GM21367 (cell line): Measurements from ENCODE around the gene PIK3C2G.
"Not testable (repeated sequence)": the region's sequence is repeated elsewhere in the genome, so short reads cannot be mapped to it uniquely, and the experiment has no call there.

Experiments
- ATAC-seq: cut with Tn5 transposase; IDR thresholded peaks from one replicate; pipeline ENCODE4 v1.9.1; 2021; ENCODE audit not compliant: unreplicated experiment

PIK3C2G gene

DNA sequence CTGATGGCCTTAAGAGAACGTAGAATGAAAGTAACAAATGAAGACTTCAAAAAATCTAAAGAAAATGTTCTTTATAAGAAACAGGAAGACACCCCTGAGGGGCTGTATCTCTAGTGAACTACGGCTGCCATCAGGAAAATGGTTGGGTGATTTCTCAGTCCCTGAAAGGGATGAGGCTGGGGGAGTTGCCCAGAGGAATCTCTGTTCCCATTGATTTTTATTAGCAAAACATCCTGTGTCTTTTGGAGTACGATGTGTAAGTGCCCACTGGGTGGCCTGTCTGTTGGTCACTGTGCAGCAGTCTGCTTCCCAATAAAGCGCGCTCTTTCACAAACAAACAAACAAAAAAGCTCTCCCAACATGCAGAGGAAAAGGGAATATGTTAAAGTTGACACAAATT is 432.7 kb downstream of the PIK3C2G start:
- ATAC-seq, result not testable (repeated sequence)

DNA sequence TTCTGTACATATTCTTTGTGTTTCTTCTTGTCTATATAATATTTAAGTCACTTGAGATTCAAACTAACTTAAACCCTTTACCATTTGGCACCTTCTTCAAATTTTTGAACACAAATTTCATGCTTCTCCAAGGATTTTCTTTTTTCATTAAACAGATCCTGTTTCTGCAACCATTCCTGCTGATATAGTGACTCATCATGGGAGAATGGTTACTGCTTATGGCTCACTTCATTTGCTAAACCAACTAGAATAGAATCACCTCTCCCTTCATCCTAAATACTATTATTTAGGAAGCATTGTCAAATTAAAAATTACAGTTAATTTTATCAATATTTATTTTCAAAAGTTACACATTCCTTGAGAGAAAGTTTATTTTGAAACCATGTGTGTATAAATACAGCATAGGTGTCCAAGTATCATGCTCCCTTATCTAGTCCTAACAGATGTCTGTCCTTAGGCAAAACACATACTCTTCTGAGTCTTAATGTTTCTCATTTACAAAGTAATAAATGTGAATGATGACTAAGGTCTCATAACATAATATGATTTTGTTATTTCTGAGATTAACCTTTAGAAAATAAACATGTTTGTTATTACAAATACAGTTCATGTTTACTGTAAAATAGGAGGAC is 435.8 kb downstream of the PIK3C2G start:
- ATAC-seq, result no peak
